GM21526 (cell line): ENCODE data around the gene RBFOX2.

Experiments
- ATAC-seq: cut with Tn5 transposase; IDR thresholded peaks from one replicate; pipeline ENCODE4 v1.9.1; 2021; ENCODE audit warnings: moderate library complexity; ENCODE audit not compliant: unreplicated experiment, low FRiP score

The RBFOX2 gene

GRCh38 chr22:35984183-35985175 lies 44.1 kb downstream of the RBFOX2 start:
- no peak for ATAC-seq

GRCh38 chr22:35981900-35982299 lies 46.7 kb downstream of the RBFOX2 start:
- no peak for ATAC-seq

- no peak for ATAC-seq
These were observed 49.7 kb downstream of the RBFOX2 start for GRCh38 chr22:35978889-35979288.

- no peak for ATAC-seq
These were observed 50.4 kb downstream of the RBFOX2 start for GRCh38 chr22:35978201-35978600.

GRCh38 chr22:35977136-35977535 lies 51.5 kb downstream of the RBFOX2 start:
- no peak for ATAC-seq

GRCh38 chr22:35973388-35973787 lies 55.2 kb downstream of the RBFOX2 start:
- no peak for ATAC-seq

GRCh38 chr22:35972559-35972958 lies 56.1 kb downstream of the RBFOX2 start:
- ATAC-seq: no peak

- no peak for ATAC-seq
These were observed 57.0 kb downstream of the RBFOX2 start for GRCh38 chr22:35971456-35972119.

- no peak for ATAC-seq
These were observed 57.8 kb downstream of the RBFOX2 start for GRCh38 chr22:35970616-35971455.

- ATAC-seq: no peak
These were observed 61.6 kb downstream of the RBFOX2 start for GRCh38 chr22:35967046-35967397.

- no peak for ATAC-seq
These were observed 62.1 kb downstream of the RBFOX2 start for GRCh38 chr22:35966314-35967045.

- no peak for ATAC-seq
These were observed 65.3 kb downstream of the RBFOX2 start for GRCh38 chr22:35963237-35963810.

- no peak for ATAC-seq
These were observed 66.9 kb downstream of the RBFOX2 start for GRCh38 chr22:35961480-35962295.

- ATAC-seq: no peak
These were observed 67.8 kb downstream of the RBFOX2 start for GRCh38 chr22:35960854-35961253.

- no peak for ATAC-seq
These were observed 69.4 kb downstream of the RBFOX2 start for GRCh38 chr22:35959121-35959800.

GRCh38 chr22:35958334-35958733 lies 70.3 kb downstream of the RBFOX2 start:
- ATAC-seq: no peak

- no peak for ATAC-seq
These were observed 71.0 kb downstream of the RBFOX2 start for GRCh38 chr22:35957589-35957988.

GRCh38 chr22:35956850-35957249 lies 71.8 kb downstream of the RBFOX2 start:
- no peak for ATAC-seq
